Testis (tissue), 3 donors: ENCODE results near the gene HIGD1A. TPM values are rescaled to one million over a fixed set of nuclear protein-coding genes. Genes with fewer than 3 reads are reported as not detected.
A peak's percentile ranks its signal among the peaks of the same experiment; 100 is the strongest.

Experiments
- DNase-seq: peaks from one replicate; pipeline ENCODE4 v3.0.0-alpha.2; 2019
- H3K27ac ChIP-seq, 2 donors: fragments of 200-600 bp; sonication (generic); one replicate each; pipeline ENCODE4 v1.5.1; 2019
- H3K27me3 ChIP-seq: fragments of 200-600 bp; sonication (generic); one replicate; pipeline ENCODE4 v1.5.1; 2019
- H3K36me3 ChIP-seq: fragments of 200-600 bp; sonication (generic); one replicate; pipeline ENCODE4 v1.5.1; 2017; ENCODE audit warnings: low read depth; ENCODE audit errors: missing control alignments
- H3K4me1 ChIP-seq: fragments of 200-600 bp; sonication (generic); one replicate; pipeline ENCODE4 v1.5.1; 2019
- H3K4me3 ChIP-seq, 2 donors: fragments of 200-600 bp; sonication (generic); one replicate each; pipeline ENCODE4 v1.5.1; 2017 to 2019
- H3K9me3 ChIP-seq: fragments of 200-600 bp; sonication (generic); one replicate; pipeline ENCODE4 v1.5.1; 2017
- CTCF ChIP-seq, 3 experiments: fragments of 450-650 bp in 2 of 3; fragments of 200-600 bp in 1 of 3; sonication (generic) in 1 of 3; IDR thresholded peaks; one replicate each; pipeline ENCODE4 v1.5.1; 2016 to 2019; ENCODE audit warnings: antibody characterized with exemption in 3 of 3, mild to moderate bottlenecking in 2 of 3, moderate library complexity in 1 of 3
- POLR2A ChIP-seq: fragments of 450-650 bp; IDR thresholded peaks from one replicate; pipeline ENCODE4 v1.6.1; 2017; ENCODE audit warnings: antibody characterized with exemption, mild to moderate bottlenecking, moderate library complexity
- WGBS, 2 donors: methylation state at CpG; one replicate each; pipeline ENCODE4 v1.1.5; 2018; 5-methylcytosine and 5-hydroxymethylcytosine counted together
- intact Hi-C: fragments of 100-400 bp; cut with DNase I; formaldehyde crosslinking; loops from one replicate; pipeline ENCODE4 v1.15.1; 2023; ENCODE audit warnings: low total_unique reads
- polyA plus RNA-seq: library from polyadenylated mRNA; stranded (reverse); fragments of 350-450 nt; fragmentation: Illumina TruSeq; extraction: RNeasy Lipid Tissue Mini Kit (QIAGEN cat#74804); gene quantifications from one replicate; pipeline ENCODE4 v1.2.3, GENCODE V29; 2014; ENCODE audit warnings: low read depth, low replicate concordance; ENCODE audit not compliant: insufficient read depth
- small RNA-seq, 2 donors: library from RNA; depleted of rRNA; stranded (forward); fragments of <200 nt; gene quantifications; one replicate each; pipeline ENCODE3, GENCODE V24; 2016
- total RNA-seq, 2 donors: library from RNA; depleted of rRNA; stranded (reverse); fragments of >200 nt; gene quantifications; one replicate each; pipeline ENCODE4 v1.2.3, GENCODE V29; 2016

The HIGD1A gene
- total and polyA plus RNA-seq, 3 donors from 2014 or later: 95.6 to 133 (median 110) TPM

GRCh38 chr3:42734263-42734860 lies 69.9 kb downstream of the HIGD1A start:
- no peaks in the 10 kb centered on the region for H3K36me3 ChIP-seq
- TF ChIP-seq CTCF (IDR thresholded peaks at IDR 0.05) (no peak), POLR2A (no peak)
- H3K9me3 ChIP-seq: no peaks in the 10 kb centered on the region
- H3K27me3 ChIP-seq: no peaks in the 10 kb centered on the region
- peaks cover 11% of the 10 kb centered on the region for H3K4me1 ChIP-seq
- no peak for DNase-seq
- peak overlapping the region; percentile 53 for H3K27ac ChIP-seq
- 50 to 78% methylated on average over 1 to 6 of the region's 6 CpGs for WGBS, 2 donors
- intact Hi-C loops: no loop called here
- H3K4me3 ChIP-seq: no peak overlapping the region

GRCh38 chr3:42733501-42734262 lies 70.6 kb downstream of the HIGD1A start:
- H3K9me3 ChIP-seq: no peaks in the 10 kb centered on the region
- H3K27ac ChIP-seq: peak overlapping the region; percentile 53
- DNase-seq: peak; percentile 12
- no peaks in the 10 kb centered on the region for H3K27me3 ChIP-seq
- peaks cover 11% of the 10 kb centered on the region for H3K4me1 ChIP-seq
- H3K4me3 ChIP-seq: no peak overlapping the region
- TF ChIP-seq CTCF (IDR thresholded peaks at IDR 0.05) (no peak), POLR2A (no peak)
- intact Hi-C loops: no loop called here
- 87 to 89% methylated on average over 6 to 13 of the region's 13 CpGs for WGBS, 2 donors
- no peaks in the 10 kb centered on the region for H3K36me3 ChIP-seq

Small RNAs within 50 kb of the gene (small RNA-seq; reads per million reads assigned to genes)
- 0.09 to 0.18 reads per million in 2 donors for gene CCDC13

Other genes starting within 250 kb of the HIGD1A start
- 10 to 100 TPM; 61.0 to 66.0 TPM for gene SEC22C, start 222.5 kb downstream of the HIGD1A start, total RNA-seq
- gene SEC22C, start 222.5 kb downstream of the HIGD1A start, polyA plus RNA-seq: 86.3 TPM
- gene SS18L2, start 213.6 kb downstream of the HIGD1A start, total RNA-seq: 10 to 100 TPM; 12.9 to 18.4 TPM
- 15.6 TPM for gene SS18L2, start 213.6 kb downstream of the HIGD1A start, polyA plus RNA-seq
- 100 to 1,000 TPM; 175 to 203 TPM for gene NKTR, start 203.8 kb downstream of the HIGD1A start, total RNA-seq
- gene NKTR, start 203.8 kb downstream of the HIGD1A start, polyA plus RNA-seq: 42.2 TPM
- 10 to 100 TPM; 16.7 to 22.8 TPM for gene ZBTB47, start 150.8 kb downstream of the HIGD1A start, total RNA-seq
- 18.1 TPM for gene ZBTB47, start 150.8 kb downstream of the HIGD1A start, polyA plus RNA-seq
- 1 to 10 TPM in 1 of 2 donors, under 1 TPM in 1; 0.62 to 3.1 TPM for gene KLHL40, start 119.0 kb downstream of the HIGD1A start, total RNA-seq
- gene KLHL40, start 119.0 kb downstream of the HIGD1A start, polyA plus RNA-seq: 3.2 TPM
- gene HHATL, start 101.7 kb downstream of the HIGD1A start, total RNA-seq: 1 to 10 TPM; 6.4 to 7.2 TPM
- 6.1 TPM for gene HHATL, start 101.7 kb downstream of the HIGD1A start, polyA plus RNA-seq
- gene CCDC13, start 31.2 kb downstream of the HIGD1A start, total RNA-seq: 10 to 100 TPM in 1 of 2 donors, 1 to 10 TPM in 1; 6.5 to 12.5 TPM
- 23.0 TPM for gene CCDC13, start 31.2 kb downstream of the HIGD1A start, polyA plus RNA-seq
- 1 to 10 TPM; 3.4 to 7.8 TPM for gene ACKR2, start 5.0 kb upstream of the HIGD1A start, total RNA-seq
- gene ACKR2, start 5.0 kb upstream of the HIGD1A start, polyA plus RNA-seq: 2.7 TPM
- gene CYP8B1, start 71.4 kb upstream of the HIGD1A start, total RNA-seq: not detected
- not detected for gene CYP8B1, start 71.4 kb upstream of the HIGD1A start, polyA plus RNA-seq
- 10 to 100 TPM; 19.2 to 23.5 TPM for gene ZNF662, start 101.7 kb upstream of the HIGD1A start, total RNA-seq
- 11.2 TPM for gene ZNF662, start 101.7 kb upstream of the HIGD1A start, polyA plus RNA-seq
- 10 to 100 TPM; 18.7 to 22.2 TPM for gene GASK1A, start 174.8 kb upstream of the HIGD1A start, total RNA-seq
- gene GASK1A, start 174.8 kb upstream of the HIGD1A start, polyA plus RNA-seq: 6.2 TPM